HepG2 (cell line): Measurements from ENCODE around the gene IGFBP6. TPM values are rescaled to one million over a fixed set of nuclear protein-coding genes. Genes with fewer than 3 reads are reported as not detected.
A peak's percentile ranks its signal among the peaks of the same experiment; 100 is the strongest.

ENCODE experiments used
- ATF1 ChIP-seq: IDR thresholded peaks from 2 replicates; pipeline ENCODE4 v1.6.1; 2016; ENCODE audit warnings: mild to moderate bottlenecking, control low read depth
- CBX5 ChIP-seq: sonication (generic); formaldehyde crosslinking; IDR thresholded peaks from 2 replicates; pipeline ENCODE4 v1.4.0; 2020; ENCODE audit warnings: missing genetic modification reagents, borderline replicate concordance
- ESRRA ChIP-seq: sonication (generic); formaldehyde crosslinking; IDR thresholded peaks from 2 replicates; pipeline ENCODE4 v1.5.1; 2020; ENCODE audit warnings: mild to moderate bottlenecking, low read depth, missing genetic modification reagents
- GATA4 ChIP-seq: sonication (generic); IDR thresholded peaks from 2 replicates; pipeline ENCODE4 v1.6.1; 2016; ENCODE audit warnings: antibody characterized with exemption, low read depth, borderline replicate concordance
- MED1 ChIP-seq: sonication (generic); formaldehyde crosslinking; IDR thresholded peaks from 2 replicates; pipeline ENCODE4 v1.4.0; 2020; ENCODE audit warnings: missing genetic modification reagents
- MIER2 ChIP-seq: IDR thresholded peaks from 2 replicates; pipeline ENCODE4 v1.6.1; 2016; ENCODE audit warnings: missing biosample characterization, missing genetic modification reagents
- NKX3-1 ChIP-seq: sonication (generic); formaldehyde crosslinking; IDR thresholded peaks from 2 replicates; pipeline ENCODE4 v1.5.0; 2020; ENCODE audit warnings: missing genetic modification reagents
- SRF ChIP-seq: IDR thresholded peaks from 2 replicates; pipeline ENCODE4 v1.6.1; 2011; ENCODE audit warnings: mild to moderate bottlenecking, low read depth, low read length, moderate library complexity
- ZFX ChIP-seq: sonication (generic); formaldehyde crosslinking; IDR thresholded peaks from 2 replicates; pipeline ENCODE4 v1.4.0; 2020; ENCODE audit warnings: mild to moderate bottlenecking, low read depth, missing genetic modification reagents, moderate library complexity
- ZNF746 ChIP-seq: sonication (generic); formaldehyde crosslinking; IDR thresholded peaks from 2 replicates; pipeline ENCODE4 v1.8.0; 2022; ENCODE audit warnings: mild to moderate bottlenecking, missing genetic modification reagents
- polyA plus RNA-seq, 8 experiments: library from polyadenylated mRNA; depleted of rRNA in 3 of 8; stranded (reverse) in 7 of 8; unstranded in 1 of 8; fragments of >200 nt; fragmentation: Illumina TruSeq in 4 of 8; extraction: Trizol in 4 of 8; gene quantifications; 2 replicates each; pipeline versions ENCODE4 v1.2.1 to v1.2.3, GENCODE V29; 2011 to 2016; ENCODE audit warnings: low read depth in 4 of 8, missing spikeins in 1 of 8, mixed read lengths in 1 of 8; ENCODE audit not compliant: insufficient read depth in 1 of 8
- total RNA-seq, 5 experiments: library from RNA; depleted of rRNA; stranded (reverse); fragments of >200 nt; fragmentation: Illumina TruSeq; extraction: Trizol; gene quantifications; 2 replicates each; pipeline ENCODE4 v1.2.3, GENCODE V29; 2016; ENCODE audit warnings: low read depth in 1 of 5
- TF ChIP-seq, protein P1 (sequence below): sonication (generic); formaldehyde crosslinking; IDR thresholded peaks from 2 replicates; pipeline ENCODE4 v1.4.0; 2020; ENCODE audit warnings: missing genetic modification reagents, mild to moderate bottlenecking, borderline replicate concordance
- TF ChIP-seq, protein P2 (sequence below), 2 experiments: IDR thresholded peaks; 2 replicates each; pipeline ENCODE4 v1.6.1; 2011 to 2012; ENCODE audit warnings: low read length in 2 of 2, borderline replicate concordance in 1 of 2, low read depth in 1 of 2, mild to moderate bottlenecking in 1 of 2, moderate library complexity in 1 of 2
- TF ChIP-seq, protein P3 (sequence below): sonication (generic); formaldehyde crosslinking; IDR thresholded peaks from 2 replicates; pipeline ENCODE4 v1.8.0; 2022; ENCODE audit warnings: mild to moderate bottlenecking, missing genetic modification reagents, moderate library complexity
- TF ChIP-seq, protein P4 (sequence below): IDR thresholded peaks from 2 replicates; pipeline ENCODE4 v1.4.0; 2020; ENCODE audit warnings: mild to moderate bottlenecking, missing genetic modification reagents
- TF ChIP-seq, protein P5 (sequence below): sonication (generic); formaldehyde crosslinking; IDR thresholded peaks from 2 replicates; pipeline ENCODE4 v1.4.0; 2020; ENCODE audit warnings: missing genetic modification reagents

Gene IGFBP6
- total and polyA plus RNA-seq, 2 of the 13 experiments (the other 11 are each of a cell fraction or from before 2014, with no cell fraction given), result 3.9 to 25.2 TPM

DNA sequence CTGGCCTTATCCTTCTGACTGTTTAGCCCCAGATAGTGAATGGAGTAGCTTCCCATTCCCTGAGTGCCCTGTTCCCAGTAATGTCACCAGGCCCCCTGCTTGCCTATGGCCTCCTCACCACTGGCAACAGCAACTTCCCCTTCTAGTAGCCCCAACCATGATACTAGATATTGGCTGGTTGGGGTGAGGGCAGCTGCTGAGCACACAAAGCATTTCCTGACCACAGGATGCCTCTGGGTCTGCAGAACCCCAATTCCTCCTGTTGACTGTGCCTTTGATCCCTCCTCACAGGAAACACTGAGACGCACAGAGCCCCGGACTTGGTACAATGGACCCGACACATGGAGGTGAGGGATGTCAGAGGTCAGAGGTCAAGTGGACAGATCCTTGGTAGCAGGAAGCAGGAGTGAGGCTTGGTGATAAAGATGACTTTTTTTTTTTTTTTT, 6.4 kb downstream of the IGFBP6 start (continued):
- 0 out of 2 replicates have a peak, but pooled peaks have one; percentile 37 for TF ChIP-seq NKX3-1 (CRISPR knock-in tag)
- TF ChIP-seq ZFX, result peak; percentile 22; the same call in 1 of the 2 replicates
- peak; percentile 94 for TF ChIP-seq MED1
- TF ChIP-seq, protein P1, sequence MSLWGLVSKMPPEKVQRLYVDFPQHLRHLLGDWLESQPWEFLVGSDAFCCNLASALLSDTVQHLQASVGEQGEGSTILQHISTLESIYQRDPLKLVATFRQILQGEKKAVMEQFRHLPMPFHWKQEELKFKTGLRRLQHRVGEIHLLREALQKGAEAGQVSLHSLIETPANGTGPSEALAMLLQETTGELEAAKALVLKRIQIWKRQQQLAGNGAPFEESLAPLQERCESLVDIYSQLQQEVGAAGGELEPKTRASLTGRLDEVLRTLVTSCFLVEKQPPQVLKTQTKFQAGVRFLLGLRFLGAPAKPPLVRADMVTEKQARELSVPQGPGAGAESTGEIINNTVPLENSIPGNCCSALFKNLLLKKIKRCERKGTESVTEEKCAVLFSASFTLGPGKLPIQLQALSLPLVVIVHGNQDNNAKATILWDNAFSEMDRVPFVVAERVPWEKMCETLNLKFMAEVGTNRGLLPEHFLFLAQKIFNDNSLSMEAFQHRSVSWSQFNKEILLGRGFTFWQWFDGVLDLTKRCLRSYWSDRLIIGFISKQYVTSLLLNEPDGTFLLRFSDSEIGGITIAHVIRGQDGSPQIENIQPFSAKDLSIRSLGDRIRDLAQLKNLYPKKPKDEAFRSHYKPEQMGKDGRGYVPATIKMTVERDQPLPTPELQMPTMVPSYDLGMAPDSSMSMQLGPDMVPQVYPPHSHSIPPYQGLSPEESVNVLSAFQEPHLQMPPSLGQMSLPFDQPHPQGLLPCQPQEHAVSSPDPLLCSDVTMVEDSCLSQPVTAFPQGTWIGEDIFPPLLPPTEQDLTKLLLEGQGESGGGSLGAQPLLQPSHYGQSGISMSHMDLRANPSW (CRISPR knock-in tag), result no peak
- peak; percentile 51; the same call in 1 of the 2 replicates for TF ChIP-seq ATF1
- peak; percentile 35; the same call in 1 of the 2 replicates for TF ChIP-seq CBX5 (CRISPR knock-in tag)
- peak; percentile 78 for TF ChIP-seq GATA4
- TF ChIP-seq, protein P2, sequence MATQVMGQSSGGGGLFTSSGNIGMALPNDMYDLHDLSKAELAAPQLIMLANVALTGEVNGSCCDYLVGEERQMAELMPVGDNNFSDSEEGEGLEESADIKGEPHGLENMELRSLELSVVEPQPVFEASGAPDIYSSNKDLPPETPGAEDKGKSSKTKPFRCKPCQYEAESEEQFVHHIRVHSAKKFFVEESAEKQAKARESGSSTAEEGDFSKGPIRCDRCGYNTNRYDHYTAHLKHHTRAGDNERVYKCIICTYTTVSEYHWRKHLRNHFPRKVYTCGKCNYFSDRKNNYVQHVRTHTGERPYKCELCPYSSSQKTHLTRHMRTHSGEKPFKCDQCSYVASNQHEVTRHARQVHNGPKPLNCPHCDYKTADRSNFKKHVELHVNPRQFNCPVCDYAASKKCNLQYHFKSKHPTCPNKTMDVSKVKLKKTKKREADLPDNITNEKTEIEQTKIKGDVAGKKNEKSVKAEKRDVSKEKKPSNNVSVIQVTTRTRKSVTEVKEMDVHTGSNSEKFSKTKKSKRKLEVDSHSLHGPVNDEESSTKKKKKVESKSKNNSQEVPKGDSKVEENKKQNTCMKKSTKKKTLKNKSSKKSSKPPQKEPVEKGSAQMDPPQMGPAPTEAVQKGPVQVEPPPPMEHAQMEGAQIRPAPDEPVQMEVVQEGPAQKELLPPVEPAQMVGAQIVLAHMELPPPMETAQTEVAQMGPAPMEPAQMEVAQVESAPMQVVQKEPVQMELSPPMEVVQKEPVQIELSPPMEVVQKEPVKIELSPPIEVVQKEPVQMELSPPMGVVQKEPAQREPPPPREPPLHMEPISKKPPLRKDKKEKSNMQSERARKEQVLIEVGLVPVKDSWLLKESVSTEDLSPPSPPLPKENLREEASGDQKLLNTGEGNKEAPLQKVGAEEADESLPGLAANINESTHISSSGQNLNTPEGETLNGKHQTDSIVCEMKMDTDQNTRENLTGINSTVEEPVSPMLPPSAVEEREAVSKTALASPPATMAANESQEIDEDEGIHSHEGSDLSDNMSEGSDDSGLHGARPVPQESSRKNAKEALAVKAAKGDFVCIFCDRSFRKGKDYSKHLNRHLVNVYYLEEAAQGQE (IDR thresholded peaks at IDR 0.05; ENCODE audit: borderline replicate concordance in 1 of 2, low read depth in 1 of 2, low read length in 2 of 2), result no peak
- TF ChIP-seq SRF, result no peak
- TF ChIP-seq, protein P3, sequence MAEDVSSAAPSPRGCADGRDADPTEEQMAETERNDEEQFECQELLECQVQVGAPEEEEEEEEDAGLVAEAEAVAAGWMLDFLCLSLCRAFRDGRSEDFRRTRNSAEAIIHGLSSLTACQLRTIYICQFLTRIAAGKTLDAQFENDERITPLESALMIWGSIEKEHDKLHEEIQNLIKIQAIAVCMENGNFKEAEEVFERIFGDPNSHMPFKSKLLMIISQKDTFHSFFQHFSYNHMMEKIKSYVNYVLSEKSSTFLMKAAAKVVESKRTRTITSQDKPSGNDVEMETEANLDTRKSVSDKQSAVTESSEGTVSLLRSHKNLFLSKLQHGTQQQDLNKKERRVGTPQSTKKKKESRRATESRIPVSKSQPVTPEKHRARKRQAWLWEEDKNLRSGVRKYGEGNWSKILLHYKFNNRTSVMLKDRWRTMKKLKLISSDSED, result no peak
- TF ChIP-seq, protein P4, sequence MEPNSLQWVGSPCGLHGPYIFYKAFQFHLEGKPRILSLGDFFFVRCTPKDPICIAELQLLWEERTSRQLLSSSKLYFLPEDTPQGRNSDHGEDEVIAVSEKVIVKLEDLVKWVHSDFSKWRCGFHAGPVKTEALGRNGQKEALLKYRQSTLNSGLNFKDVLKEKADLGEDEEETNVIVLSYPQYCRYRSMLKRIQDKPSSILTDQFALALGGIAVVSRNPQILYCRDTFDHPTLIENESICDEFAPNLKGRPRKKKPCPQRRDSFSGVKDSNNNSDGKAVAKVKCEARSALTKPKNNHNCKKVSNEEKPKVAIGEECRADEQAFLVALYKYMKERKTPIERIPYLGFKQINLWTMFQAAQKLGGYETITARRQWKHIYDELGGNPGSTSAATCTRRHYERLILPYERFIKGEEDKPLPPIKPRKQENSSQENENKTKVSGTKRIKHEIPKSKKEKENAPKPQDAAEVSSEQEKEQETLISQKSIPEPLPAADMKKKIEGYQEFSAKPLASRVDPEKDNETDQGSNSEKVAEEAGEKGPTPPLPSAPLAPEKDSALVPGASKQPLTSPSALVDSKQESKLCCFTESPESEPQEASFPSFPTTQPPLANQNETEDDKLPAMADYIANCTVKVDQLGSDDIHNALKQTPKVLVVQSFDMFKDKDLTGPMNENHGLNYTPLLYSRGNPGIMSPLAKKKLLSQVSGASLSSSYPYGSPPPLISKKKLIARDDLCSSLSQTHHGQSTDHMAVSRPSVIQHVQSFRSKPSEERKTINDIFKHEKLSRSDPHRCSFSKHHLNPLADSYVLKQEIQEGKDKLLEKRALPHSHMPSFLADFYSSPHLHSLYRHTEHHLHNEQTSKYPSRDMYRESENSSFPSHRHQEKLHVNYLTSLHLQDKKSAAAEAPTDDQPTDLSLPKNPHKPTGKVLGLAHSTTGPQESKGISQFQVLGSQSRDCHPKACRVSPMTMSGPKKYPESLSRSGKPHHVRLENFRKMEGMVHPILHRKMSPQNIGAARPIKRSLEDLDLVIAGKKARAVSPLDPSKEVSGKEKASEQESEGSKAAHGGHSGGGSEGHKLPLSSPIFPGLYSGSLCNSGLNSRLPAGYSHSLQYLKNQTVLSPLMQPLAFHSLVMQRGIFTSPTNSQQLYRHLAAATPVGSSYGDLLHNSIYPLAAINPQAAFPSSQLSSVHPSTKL (CRISPR knock-in tag), result peak; percentile 71
- peak; percentile 47; the same call in 1 of the 2 replicates for TF ChIP-seq MIER2 (CRISPR knock-in tag)
- TF ChIP-seq ZNF746, result peak; percentile 61; the same call in 1 of the 2 replicates
- TF ChIP-seq, protein P5, sequence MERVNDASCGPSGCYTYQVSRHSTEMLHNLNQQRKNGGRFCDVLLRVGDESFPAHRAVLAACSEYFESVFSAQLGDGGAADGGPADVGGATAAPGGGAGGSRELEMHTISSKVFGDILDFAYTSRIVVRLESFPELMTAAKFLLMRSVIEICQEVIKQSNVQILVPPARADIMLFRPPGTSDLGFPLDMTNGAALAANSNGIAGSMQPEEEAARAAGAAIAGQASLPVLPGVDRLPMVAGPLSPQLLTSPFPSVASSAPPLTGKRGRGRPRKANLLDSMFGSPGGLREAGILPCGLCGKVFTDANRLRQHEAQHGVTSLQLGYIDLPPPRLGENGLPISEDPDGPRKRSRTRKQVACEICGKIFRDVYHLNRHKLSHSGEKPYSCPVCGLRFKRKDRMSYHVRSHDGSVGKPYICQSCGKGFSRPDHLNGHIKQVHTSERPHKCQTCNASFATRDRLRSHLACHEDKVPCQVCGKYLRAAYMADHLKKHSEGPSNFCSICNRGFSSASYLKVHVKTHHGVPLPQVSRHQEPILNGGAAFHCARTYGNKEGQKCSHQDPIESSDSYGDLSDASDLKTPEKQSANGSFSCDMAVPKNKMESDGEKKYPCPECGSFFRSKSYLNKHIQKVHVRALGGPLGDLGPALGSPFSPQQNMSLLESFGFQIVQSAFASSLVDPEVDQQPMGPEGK (CRISPR knock-in tag), result peak; percentile 59
- peak; percentile 93 for TF ChIP-seq ESRRA
